ENCODE measurements around the gene SMIM8. TPM values are rescaled to one million over a fixed set of nuclear protein-coding genes. Genes with fewer than 3 reads are reported as not detected.
"Not testable (repeated sequence)": the region's sequence is repeated elsewhere in the genome, so short reads cannot be mapped to it uniquely, and the experiment has no call there.

Gene SMIM8
- total and polyA plus RNA-seq, 4 donors = 2.6 to 23.2 (median 8.1) TPM

DNA sequence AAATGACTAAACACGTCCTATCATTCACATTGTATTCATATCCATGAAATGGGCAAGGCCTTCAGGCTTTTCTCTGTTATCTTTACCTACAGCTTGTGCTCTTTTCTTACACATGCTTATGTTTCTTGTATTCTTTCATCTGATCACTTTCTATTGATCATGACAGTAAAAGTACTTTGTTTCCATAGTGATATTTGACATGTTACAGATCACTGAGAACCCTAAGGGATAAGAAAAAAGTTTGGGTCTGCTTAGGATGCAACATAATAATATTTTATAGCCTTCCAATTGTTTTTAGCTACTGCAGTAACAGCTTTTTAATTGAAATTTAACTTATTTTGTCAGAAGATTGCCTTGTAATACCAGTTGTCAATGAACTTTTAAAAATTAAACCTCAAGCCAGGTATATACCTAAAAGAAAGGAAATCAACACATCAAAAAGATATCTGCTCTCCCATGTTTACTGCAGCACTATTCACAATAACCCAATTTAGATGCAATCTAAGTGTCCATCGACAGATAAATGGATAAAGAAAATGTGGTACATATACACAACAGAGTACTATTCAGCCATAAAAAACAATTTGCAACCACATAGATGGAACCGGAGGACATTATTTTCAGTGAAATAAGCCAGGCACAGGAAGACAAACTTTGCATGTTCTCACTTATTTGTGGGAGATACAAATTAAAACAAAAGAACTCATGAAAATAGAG, 3.0 kb upstream of the SMIM8 start:
- 89 to 90% methylated on average over 3 of the region's 3 CpGs for WGBS, 2 donors
- no peaks in the 10 kb centered on the region for H3K4me1 ChIP-seq (ENCODE audit: control insufficient read depth in 5 of 5, insufficient read depth in 5 of 5, low read length in 5 of 5)
- DNase-seq (no peak), ATAC-seq (ENCODE audit: insufficient read depth, low FRiP score) (no peak)
- H3K9ac ChIP-seq (ENCODE audit: insufficient read depth in 1 of 2, low read length in 2 of 2) = no peak overlapping the region
- no peaks in the 10 kb centered on the region for H3K9me3 ChIP-seq (ENCODE audit: control insufficient read depth in 4 of 4, insufficient read depth in 3 of 4, low read length in 3 of 4)
- TF ChIP-seq, protein P1, sequence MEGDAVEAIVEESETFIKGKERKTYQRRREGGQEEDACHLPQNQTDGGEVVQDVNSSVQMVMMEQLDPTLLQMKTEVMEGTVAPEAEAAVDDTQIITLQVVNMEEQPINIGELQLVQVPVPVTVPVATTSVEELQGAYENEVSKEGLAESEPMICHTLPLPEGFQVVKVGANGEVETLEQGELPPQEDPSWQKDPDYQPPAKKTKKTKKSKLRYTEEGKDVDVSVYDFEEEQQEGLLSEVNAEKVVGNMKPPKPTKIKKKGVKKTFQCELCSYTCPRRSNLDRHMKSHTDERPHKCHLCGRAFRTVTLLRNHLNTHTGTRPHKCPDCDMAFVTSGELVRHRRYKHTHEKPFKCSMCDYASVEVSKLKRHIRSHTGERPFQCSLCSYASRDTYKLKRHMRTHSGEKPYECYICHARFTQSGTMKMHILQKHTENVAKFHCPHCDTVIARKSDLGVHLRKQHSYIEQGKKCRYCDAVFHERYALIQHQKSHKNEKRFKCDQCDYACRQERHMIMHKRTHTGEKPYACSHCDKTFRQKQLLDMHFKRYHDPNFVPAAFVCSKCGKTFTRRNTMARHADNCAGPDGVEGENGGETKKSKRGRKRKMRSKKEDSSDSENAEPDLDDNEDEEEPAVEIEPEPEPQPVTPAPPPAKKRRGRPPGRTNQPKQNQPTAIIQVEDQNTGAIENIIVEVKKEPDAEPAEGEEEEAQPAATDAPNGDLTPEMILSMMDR (IDR thresholded peaks at IDR 0.05; ENCODE audit: control extremely low read depth, extremely low read depth) = no peak
- no peak overlapping the region for H3K4me3 ChIP-seq
- no peaks in the 10 kb centered on the region for H3K36me3 ChIP-seq (ENCODE audit: control insufficient read depth in 4 of 4, insufficient read depth in 4 of 4, low read length in 4 of 4)
- H3K27ac ChIP-seq (ENCODE audit: low read depth in 1 of 2, low read length in 1 of 2) = no peak overlapping the region
- no peaks in the 10 kb centered on the region for H3K27me3 ChIP-seq (ENCODE audit: control insufficient read depth in 3 of 3, insufficient read depth in 3 of 3, low read length in 2 of 3)

- ATAC-seq (ENCODE audit: insufficient read depth, low FRiP score); H3K4me3 ChIP-seq; H3K9ac ChIP-seq (ENCODE audit: insufficient read depth in 1 of 2, low read length in 2 of 2); H3K36me3 ChIP-seq (ENCODE audit: control insufficient read depth in 4 of 4, insufficient read depth in 4 of 4, low read length in 4 of 4); H3K27me3 ChIP-seq (ENCODE audit: control insufficient read depth in 3 of 3, insufficient read depth in 3 of 3, low read length in 2 of 3); H3K9me3 ChIP-seq (ENCODE audit: control insufficient read depth in 4 of 4, insufficient read depth in 3 of 4, low read length in 3 of 4); H3K4me1 ChIP-seq (ENCODE audit: control insufficient read depth in 5 of 5, insufficient read depth in 5 of 5, low read length in 5 of 5); DNase-seq; H3K27ac ChIP-seq (ENCODE audit: low read depth in 1 of 2, low read length in 1 of 2): not testable (repeated sequence)
- WGBS, 2 donors = 90 to 93% methylated on average over 1 of the region's 1 CpG
These were observed 1.5 kb downstream of the SMIM8 start for GRCh38 chr6:87323880-87324279.

- ATAC-seq (ENCODE audit: insufficient read depth, low FRiP score) = no peak
- no peak overlapping the region for H3K9ac ChIP-seq (ENCODE audit: insufficient read depth in 1 of 2, low read length in 2 of 2)
- TF ChIP-seq, protein P1 (IDR thresholded peaks at IDR 0.05; ENCODE audit: control extremely low read depth, extremely low read depth) = no peak
- H3K4me1 ChIP-seq (ENCODE audit: control insufficient read depth in 5 of 5, insufficient read depth in 5 of 5, low read length in 5 of 5) = peaks cover 0 to 13% (median 0%) of the 10 kb centered on the region in 5 donors
- no peak overlapping the region for H3K4me3 ChIP-seq
- no peak for DNase-seq
- H3K27ac ChIP-seq (ENCODE audit: low read depth in 1 of 2, low read length in 1 of 2) = no peak overlapping the region
- no peaks in the 10 kb centered on the region for H3K27me3 ChIP-seq (ENCODE audit: control insufficient read depth in 3 of 3, insufficient read depth in 3 of 3, low read length in 2 of 3)
- H3K36me3 ChIP-seq (ENCODE audit: control insufficient read depth in 4 of 4, insufficient read depth in 4 of 4, low read length in 4 of 4) = no peaks in the 10 kb centered on the region
- H3K9me3 ChIP-seq (ENCODE audit: control insufficient read depth in 4 of 4, insufficient read depth in 3 of 4, low read length in 3 of 4) = no peaks in the 10 kb centered on the region
These were observed 8.6 kb downstream of the SMIM8 start for GRCh38 chr6:87330961-87331360.

DNA sequence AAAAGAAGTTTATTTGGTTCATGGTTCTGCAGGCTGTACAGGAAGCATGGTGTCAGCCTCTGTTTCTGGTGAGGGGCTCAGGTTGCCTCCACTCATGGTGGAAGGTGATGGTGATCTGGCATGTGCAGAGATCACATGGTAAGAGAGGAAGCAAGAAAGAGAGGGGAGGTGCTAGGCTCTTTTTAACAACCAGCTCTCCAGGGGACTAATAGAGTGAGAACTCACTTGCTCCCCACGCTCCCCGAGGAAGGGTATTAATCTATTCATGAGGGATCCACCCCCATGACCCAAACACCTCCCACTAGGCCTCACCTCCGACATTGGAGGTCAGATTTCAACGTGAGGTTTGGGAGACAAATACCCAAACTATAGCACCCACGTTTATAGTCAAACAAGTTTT, 10.6 kb downstream of the SMIM8 start:
- Histone ChIP-seq H3K27me3 (ENCODE audit: control insufficient read depth in 3 of 3, insufficient read depth in 3 of 3, low read length in 2 of 3) (no peaks in the 10 kb centered on the region), H3K36me3 (ENCODE audit: control insufficient read depth in 4 of 4, insufficient read depth in 4 of 4, low read length in 4 of 4) (no peaks in the 10 kb centered on the region), H3K9me3 (ENCODE audit: control insufficient read depth in 4 of 4, insufficient read depth in 3 of 4, low read length in 3 of 4) (no peaks in the 10 kb centered on the region), H3K4me1 (ENCODE audit: control insufficient read depth in 5 of 5, insufficient read depth in 5 of 5, low read length in 5 of 5) (peaks cover 0 to 13% (median 0%) of the 10 kb centered on the region in 5 donors), H3K27ac (ENCODE audit: low read depth in 1 of 2, low read length in 1 of 2) (no peak overlapping the region), H3K4me3 (no peak overlapping the region), H3K9ac (ENCODE audit: insufficient read depth in 1 of 2, low read length in 2 of 2) (no peak overlapping the region)
- no peak for DNase-seq
- no peak for ATAC-seq (ENCODE audit: insufficient read depth, low FRiP score)
- WGBS, 2 donors = 79 to 86% methylated on average over 5 of the region's 5 CpGs
- TF ChIP-seq, protein P1 (IDR thresholded peaks at IDR 0.05; ENCODE audit: control extremely low read depth, extremely low read depth) = no peak

Data from lung (tissue), 12 donors.